ENCODE results near the gene GNG3.

The GNG3 gene

DNA sequence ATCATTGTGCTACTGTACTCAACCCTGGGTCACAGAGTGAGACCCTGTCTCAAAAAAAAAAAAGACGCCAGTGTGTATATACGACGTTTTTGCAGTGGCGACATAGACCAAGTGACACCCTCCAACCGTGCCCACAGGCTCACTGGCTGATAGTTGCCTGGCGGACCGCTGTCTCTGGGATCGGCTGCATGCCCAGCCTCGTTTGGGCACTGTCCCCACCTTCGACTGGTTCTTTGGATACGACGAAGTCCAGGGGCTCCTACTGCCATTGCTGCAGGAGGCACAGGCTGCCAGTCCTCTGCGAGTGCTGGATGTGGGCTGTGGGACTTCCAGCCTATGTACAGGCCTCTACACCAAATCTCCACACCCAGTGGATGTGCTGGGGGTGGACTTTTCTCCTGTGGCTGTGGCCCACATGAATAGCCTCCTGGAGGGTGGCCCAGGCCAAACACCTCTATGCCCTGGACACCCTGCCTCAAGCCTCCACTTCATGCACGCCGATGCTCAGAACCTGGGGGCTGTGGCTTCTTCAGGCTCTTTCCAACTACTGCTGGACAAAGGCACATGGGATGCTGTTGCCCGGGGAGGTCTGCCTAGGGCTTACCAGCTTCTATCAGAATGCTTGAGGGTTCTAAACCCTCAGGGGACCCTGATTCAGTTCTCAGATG lies 41.1 kb upstream of the GNG3 start:
- TF ChIP-seq FOXM1 (IDR thresholded peaks at IDR 0.05; ENCODE audit: borderline replicate concordance, low read depth) (no peak), USF1 (IDR thresholded peaks at IDR 0.05) (no peak), TEAD4 (IDR thresholded peaks at IDR 0.05) (no peak), CEBPB (IDR thresholded peaks at IDR 0.05) (no peak), EGR1 (IDR thresholded peaks at IDR 0.05) (no peak), ZBTB7A (IDR thresholded peaks at IDR 0.05; ENCODE audit: low read depth) (no peak), EP300 (IDR thresholded peaks at IDR 0.05; ENCODE audit: borderline replicate concordance) (no peak), TAF1 (IDR thresholded peaks at IDR 0.05; ENCODE audit: low read depth) (no peak), CREB1 (IDR thresholded peaks at IDR 0.05; ENCODE audit: low read depth) (no peak), REST (IDR thresholded peaks at IDR 0.05; ENCODE audit: low read depth) (no peak), TCF12 (IDR thresholded peaks at IDR 0.05; ENCODE audit: low read depth) (no peak), RAD21 (IDR thresholded peaks at IDR 0.05; ENCODE audit: low read depth) (no peak)
- TF ChIP-seq, protein P1, sequence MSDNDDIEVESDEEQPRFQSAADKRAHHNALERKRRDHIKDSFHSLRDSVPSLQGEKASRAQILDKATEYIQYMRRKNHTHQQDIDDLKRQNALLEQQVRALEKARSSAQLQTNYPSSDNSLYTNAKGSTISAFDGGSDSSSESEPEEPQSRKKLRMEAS (IDR thresholded peaks at IDR 0.05), result no peak

- TF ChIP-seq USF1 (IDR thresholded peaks at IDR 0.05), result no peak
- TF ChIP-seq CEBPB (IDR thresholded peaks at IDR 0.05), result no peak
- TF ChIP-seq YY1 (IDR thresholded peaks at IDR 0.05; ENCODE audit: low read depth), result no peak
- TF ChIP-seq FOXM1 (IDR thresholded peaks at IDR 0.05; ENCODE audit: borderline replicate concordance, low read depth), result no peak
- no peak for TF ChIP-seq EGR1 (IDR thresholded peaks at IDR 0.05)
These were observed 40.0 kb upstream of the GNG3 start for GRCh38 chr11:62667460-62667859.

GRCh38 chr11:62669420-62670161 lies 37.9 kb upstream of the GNG3 start:
- TF ChIP-seq YY1 (IDR thresholded peaks at IDR 0.05; ENCODE audit: low read depth) (no peak), FOXM1 (IDR thresholded peaks at IDR 0.05; ENCODE audit: borderline replicate concordance, low read depth) (no peak), ZBTB7A (IDR thresholded peaks at IDR 0.05; ENCODE audit: low read depth) (no peak), REST (IDR thresholded peaks at IDR 0.05; ENCODE audit: low read depth) (no peak), NFIC (IDR thresholded peaks at IDR 0.05) (no peak), TAF1 (IDR thresholded peaks at IDR 0.05; ENCODE audit: low read depth) (no peak), EGR1 (IDR thresholded peaks at IDR 0.05) (no peak), EP300 (IDR thresholded peaks at IDR 0.05; ENCODE audit: borderline replicate concordance) (no peak), CEBPB (IDR thresholded peaks at IDR 0.05) (no peak), RAD21 (IDR thresholded peaks at IDR 0.05; ENCODE audit: low read depth) (no peak), USF1 (IDR thresholded peaks at IDR 0.05) (no peak), TEAD4 (IDR thresholded peaks at IDR 0.05) (no peak), TCF12 (IDR thresholded peaks at IDR 0.05; ENCODE audit: low read depth) (no peak)
- TF ChIP-seq, protein P1 (IDR thresholded peaks at IDR 0.05), result no peak

DNA sequence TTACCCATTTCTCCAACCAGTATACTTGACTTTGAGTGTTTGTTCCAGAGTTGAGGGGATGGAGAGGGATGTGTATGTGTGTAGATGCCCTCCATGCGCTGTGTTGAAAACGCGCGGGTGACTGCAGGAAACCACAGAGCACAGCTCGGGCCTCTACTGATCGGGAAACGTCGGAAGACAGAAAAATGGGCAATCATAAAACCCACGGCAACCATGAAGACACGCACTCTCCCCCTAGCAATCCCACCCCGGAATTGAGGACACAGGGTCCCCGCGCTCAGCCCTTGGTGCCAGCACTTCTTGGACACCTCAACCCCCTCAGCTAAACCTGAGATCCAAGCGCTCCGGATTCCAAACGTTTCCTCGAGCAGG lies 36.3 kb upstream of the GNG3 start:
- TF ChIP-seq TEAD4 (IDR thresholded peaks at IDR 0.05) (no peak), TAF1 (IDR thresholded peaks at IDR 0.05; ENCODE audit: low read depth) (no peak)
- TF ChIP-seq, protein P1 (IDR thresholded peaks at IDR 0.05), result no peak

GRCh38 chr11:62671608-62672389 lies 35.7 kb upstream of the GNG3 start, which contains the start of the genes LBHD1 and UQCC3:
Gene LBHD1, minus strand, starts transcription at chr11:62672267. Its CDS starts 2,236 bp downstream, at chr11:62670031.
Gene UQCC3, plus strand, starts transcription at chr11:62671673. Its CDS starts 73 bp downstream, at chr11:62671746.
- TF ChIP-seq TCF12 (IDR thresholded peaks at IDR 0.05; ENCODE audit: low read depth), result peak; percentile 60; the same call in 1 of the 2 replicates
- peak; percentile 48; the same call in 1 of the 2 replicates for TF ChIP-seq ZBTB7A (IDR thresholded peaks at IDR 0.05; ENCODE audit: low read depth)
- no peak for TF ChIP-seq RAD21 (IDR thresholded peaks at IDR 0.05; ENCODE audit: low read depth)
- TF ChIP-seq CREB1 (IDR thresholded peaks at IDR 0.05; ENCODE audit: low read depth), result 0 out of 2 replicates have a peak, but pooled peaks have one; percentile 14
- peak; percentile 94 for TF ChIP-seq TAF1 (IDR thresholded peaks at IDR 0.05; ENCODE audit: low read depth)
- peak; percentile 80 for TF ChIP-seq YY1 (IDR thresholded peaks at IDR 0.05; ENCODE audit: low read depth)
- no peak for TF ChIP-seq CEBPB (IDR thresholded peaks at IDR 0.05)
- TF ChIP-seq NFIC (IDR thresholded peaks at IDR 0.05), result peak; percentile 2; the same call in 1 of the 2 replicates
- TF ChIP-seq FOXM1 (IDR thresholded peaks at IDR 0.05; ENCODE audit: borderline replicate concordance, low read depth), result peak; percentile 31; the same call in 1 of the 2 replicates
- TF ChIP-seq, protein P1 (IDR thresholded peaks at IDR 0.05), result peak; percentile 67
- TF ChIP-seq EGR1 (IDR thresholded peaks at IDR 0.05), result 0 out of 2 replicates have a peak, but pooled peaks have one; percentile 9
- TF ChIP-seq USF1 (IDR thresholded peaks at IDR 0.05), result no peak
- no peak for TF ChIP-seq REST (IDR thresholded peaks at IDR 0.05; ENCODE audit: low read depth)
- no peak for TF ChIP-seq TEAD4 (IDR thresholded peaks at IDR 0.05)
- TF ChIP-seq EP300 (IDR thresholded peaks at IDR 0.05; ENCODE audit: borderline replicate concordance), result no peak; the same call in 1 of the 2 replicates
